ACC112 (cell line): ENCODE results near the gene ZNF140.

Experiments
- H2AFZ ChIP-seq: fragments of 200-600 bp; sonication (generic); one replicate; pipeline ENCODE4 v1.6.0; 2017; ENCODE audit warnings: antibody characterized with exemption, low read length; ENCODE audit not compliant: unreplicated experiment
- H3K27ac ChIP-seq: fragments of 200-600 bp; sonication (generic); 2 replicates; pipeline ENCODE4 v1.5.1; 2014; ENCODE audit warnings: low read depth, mild to moderate bottlenecking, antibody characterized with exemption, low read length, moderate library complexity
- H3K27me3 ChIP-seq: fragments of 200-600 bp; sonication (generic); 2 replicates; pipeline ENCODE4 v1.6.1; 2014; ENCODE audit warnings: mild to moderate bottlenecking, antibody characterized with exemption, low read length, moderate library complexity, mixed read lengths; ENCODE audit not compliant: insufficient read depth
- H3K36me3 ChIP-seq: fragments of 200-600 bp; sonication (generic); 2 replicates; pipeline ENCODE4 v1.6.1; 2016; ENCODE audit warnings: mild to moderate bottlenecking, antibody characterized with exemption, low read length, moderate library complexity, mixed read lengths; ENCODE audit not compliant: insufficient read depth
- H3K4me1 ChIP-seq: fragments of 200-600 bp; sonication (generic); one replicate; pipeline ENCODE4 v1.6.1; 2016; ENCODE audit warnings: low read length, mixed read lengths; ENCODE audit not compliant: insufficient read depth, unreplicated experiment, control insufficient read depth
- H3K4me3 ChIP-seq: fragments of 200-600 bp; sonication (generic); 2 replicates; pipeline ENCODE4 v1.5.1; 2014; ENCODE audit warnings: mild to moderate bottlenecking, low read depth, low read length
- H3K79me2 ChIP-seq: fragments of 200-600 bp; sonication (generic); one replicate; pipeline ENCODE4 v1.6.0; 2016; ENCODE audit warnings: low read length; ENCODE audit not compliant: control insufficient read depth, unreplicated experiment, insufficient read depth

The ZNF140 gene

DNA sequence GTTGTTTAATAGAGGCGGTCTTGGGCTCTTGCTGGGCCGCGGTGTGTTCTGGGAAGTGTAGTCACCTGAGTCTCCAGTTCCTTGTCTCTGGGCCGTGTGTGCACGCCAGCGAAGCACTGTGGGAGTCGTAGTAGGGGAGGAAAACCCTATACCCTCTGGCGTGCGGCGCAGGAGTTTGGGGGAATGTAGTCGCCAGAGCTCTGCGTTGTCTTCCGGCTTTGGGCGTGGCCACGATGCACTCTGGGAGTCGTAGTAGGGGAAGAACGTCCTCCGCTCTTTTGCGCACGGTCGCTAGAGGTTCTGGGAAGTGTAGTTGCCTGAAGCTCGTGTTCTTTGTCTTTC lies 726 bp upstream of the ZNF140 start:
- Histone ChIP-seq H3K27ac (peak overlapping the region; percentile 98), H3K79me2 (peaks cover 25% of the 10 kb centered on the region), H3K36me3 (peaks cover 34% of the 10 kb centered on the region), H3K4me3 (peak overlapping the region; percentile 82), H3K4me1 (peaks cover 5% of the 10 kb centered on the region), H2AFZ (peak overlapping the region; percentile 89), H3K27me3 (no peaks in the 10 kb centered on the region)

DNA sequence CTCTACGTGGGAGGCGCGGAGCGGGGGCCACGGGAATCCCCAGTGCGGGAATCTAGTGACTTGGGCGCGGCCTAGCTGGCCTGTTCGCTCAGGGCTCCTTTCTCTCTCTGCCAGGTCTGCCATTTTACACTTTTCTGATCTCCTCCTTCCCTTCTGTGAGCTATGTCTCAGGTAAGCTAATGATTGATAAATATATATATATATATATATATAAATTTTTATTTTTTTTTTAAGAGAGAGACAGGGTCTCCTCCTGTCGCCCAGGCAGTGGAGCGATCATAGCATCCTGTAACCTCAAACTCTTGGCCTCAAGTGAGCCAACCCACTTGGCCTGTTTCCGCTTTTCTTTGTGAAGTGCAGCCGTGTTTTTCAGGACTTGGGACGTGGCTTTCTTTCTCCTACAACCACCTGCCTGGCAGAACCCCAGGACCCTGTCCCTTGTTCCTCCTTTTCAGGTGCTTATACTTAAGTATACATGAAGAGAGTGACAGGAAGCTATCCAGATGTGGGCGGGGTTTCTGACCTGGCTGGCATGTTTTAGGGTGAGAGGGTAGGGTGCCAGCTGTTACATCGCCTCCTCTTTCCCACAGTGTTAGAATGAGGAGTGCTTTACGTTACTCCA lies 547 bp downstream of the ZNF140 start:
- Histone ChIP-seq H3K4me1 (peaks cover 5% of the 10 kb centered on the region), H3K27me3 (no peaks in the 10 kb centered on the region), H3K27ac (peak overlapping the region; percentile 98), H3K36me3 (peaks cover 46% of the 10 kb centered on the region), H3K4me3 (peak overlapping the region; percentile 82), H2AFZ (peak overlapping the region; percentile 65), H3K79me2 (peaks cover 25% of the 10 kb centered on the region)

DNA sequence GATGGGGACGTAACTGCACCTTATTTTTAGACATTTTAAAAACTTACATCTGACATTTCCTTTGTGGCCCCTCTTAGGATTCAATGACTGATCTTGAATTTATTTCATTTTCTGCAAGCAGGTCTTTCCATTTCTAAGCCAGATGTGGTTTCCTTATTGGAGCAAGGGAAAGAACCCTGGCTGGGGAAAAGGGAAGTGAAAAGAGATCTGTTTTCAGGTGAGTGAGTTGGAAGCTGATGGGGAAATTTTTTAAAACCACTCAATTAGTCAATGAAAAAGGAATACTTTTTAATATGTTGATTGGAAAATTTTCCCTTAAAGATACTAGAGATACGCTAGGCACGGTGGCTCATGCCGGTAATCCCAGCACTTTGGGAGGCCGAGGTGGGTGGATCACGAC lies 2.6 kb downstream of the ZNF140 start:
- H3K4me1 ChIP-seq, result peaks cover 5% of the 10 kb centered on the region
- peaks cover 67% of the 10 kb centered on the region for H3K36me3 ChIP-seq
- H3K79me2 ChIP-seq, result peaks cover 30% of the 10 kb centered on the region
- H2AFZ ChIP-seq, result no peak overlapping the region
- H3K27ac ChIP-seq, result no peak overlapping the region
- H3K27me3 ChIP-seq, result no peaks in the 10 kb centered on the region
- no peak overlapping the region for H3K4me3 ChIP-seq

DNA sequence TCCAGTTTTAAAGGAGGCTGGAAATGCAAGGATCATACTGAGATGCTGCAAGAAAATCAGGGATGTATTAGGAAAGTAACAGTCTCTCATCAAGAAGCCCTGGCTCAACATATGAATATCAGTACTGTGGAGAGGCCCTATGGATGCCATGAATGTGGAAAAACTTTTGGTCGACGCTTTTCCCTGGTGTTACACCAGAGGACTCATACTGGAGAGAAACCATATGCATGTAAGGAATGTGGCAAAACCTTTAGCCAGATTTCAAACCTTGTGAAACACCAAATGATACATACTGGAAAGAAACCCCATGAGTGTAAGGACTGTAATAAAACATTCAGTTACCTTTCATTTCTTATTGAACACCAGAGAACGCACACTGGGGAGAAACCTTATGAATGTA lies 24.9 kb downstream of the ZNF140 start:
- H3K4me1 ChIP-seq, result no peaks in the 10 kb centered on the region
- peaks cover 91% of the 10 kb centered on the region for H3K36me3 ChIP-seq
- no peak overlapping the region for H3K27ac ChIP-seq
- no peaks in the 10 kb centered on the region for H3K27me3 ChIP-seq
- peaks cover 2% of the 10 kb centered on the region for H3K79me2 ChIP-seq
- H3K4me3 ChIP-seq, result no peak overlapping the region
- H2AFZ ChIP-seq, result no peak overlapping the region

DNA sequence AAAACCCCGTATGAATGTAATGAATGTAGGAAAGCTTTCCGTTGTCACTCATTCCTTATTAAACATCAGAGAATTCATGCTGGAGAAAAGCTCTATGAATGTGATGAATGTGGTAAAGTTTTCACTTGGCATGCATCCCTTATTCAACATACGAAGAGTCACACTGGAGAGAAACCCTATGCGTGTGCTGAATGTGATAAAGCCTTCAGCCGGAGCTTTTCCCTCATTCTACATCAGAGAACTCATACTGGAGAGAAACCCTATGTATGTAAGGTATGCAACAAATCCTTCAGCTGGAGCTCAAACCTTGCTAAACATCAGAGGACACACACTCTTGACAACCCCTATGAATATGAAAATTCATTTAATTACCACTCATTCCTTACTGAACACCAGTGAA lies 25.5 kb downstream of the ZNF140 start:
- H3K4me3 ChIP-seq, result no peak overlapping the region
- peaks cover 2% of the 10 kb centered on the region for H3K79me2 ChIP-seq
- no peaks in the 10 kb centered on the region for H3K27me3 ChIP-seq
- no peak overlapping the region for H2AFZ ChIP-seq
- peaks cover 84% of the 10 kb centered on the region for H3K36me3 ChIP-seq
- no peak overlapping the region for H3K27ac ChIP-seq
- no peaks in the 10 kb centered on the region for H3K4me1 ChIP-seq

DNA sequence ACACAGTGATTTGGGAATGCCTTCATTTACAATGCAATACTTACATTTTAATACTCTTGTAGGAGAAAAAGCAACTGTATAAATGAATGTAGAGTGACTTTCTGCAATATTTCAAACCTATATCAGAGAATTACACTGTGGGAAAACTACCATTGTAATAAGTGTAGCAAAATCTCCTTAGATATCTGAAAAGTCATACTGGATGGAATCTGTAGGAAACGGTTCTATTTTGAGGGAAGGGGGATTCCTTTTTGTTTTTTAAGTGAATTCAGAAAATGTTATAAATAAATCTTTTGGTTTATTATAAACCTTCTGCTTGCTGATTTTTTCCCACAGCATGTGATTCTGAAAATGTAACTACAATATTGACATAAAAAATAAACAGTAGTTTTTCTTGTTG lies 26.4 kb downstream of the ZNF140 start:
- Histone ChIP-seq H3K4me1 (no peaks in the 10 kb centered on the region), H3K27ac (no peak overlapping the region), H3K4me3 (no peak overlapping the region), H3K79me2 (no peaks in the 10 kb centered on the region), H2AFZ (no peak overlapping the region), H3K27me3 (no peaks in the 10 kb centered on the region), H3K36me3 (peaks cover 76% of the 10 kb centered on the region)

DNA sequence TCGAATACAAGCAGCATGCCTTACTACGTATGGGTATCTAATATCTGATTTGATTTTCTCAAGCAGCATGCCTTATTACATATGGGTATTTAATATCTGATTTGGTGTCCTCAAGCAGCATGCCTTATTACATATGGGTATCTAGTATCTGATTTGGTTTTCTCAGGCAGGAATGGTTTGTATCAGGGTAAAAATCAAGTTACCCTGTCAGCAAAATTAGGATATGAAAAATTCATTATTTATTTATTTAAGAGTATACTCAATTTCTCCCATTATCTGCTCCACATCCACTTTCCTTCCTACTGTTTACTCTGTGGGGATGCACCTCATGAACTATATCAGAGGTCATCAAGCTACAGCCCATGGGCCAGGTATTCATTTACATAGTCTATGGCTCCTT lies 27.4 kb downstream of the ZNF140 start:
- no peaks in the 10 kb centered on the region for H3K4me1 ChIP-seq
- H3K79me2 ChIP-seq, result no peaks in the 10 kb centered on the region
- H2AFZ ChIP-seq, result no peak overlapping the region
- H3K4me3 ChIP-seq, result no peak overlapping the region
- H3K27ac ChIP-seq, result no peak overlapping the region
- H3K36me3 ChIP-seq, result peaks cover 68% of the 10 kb centered on the region
- no peaks in the 10 kb centered on the region for H3K27me3 ChIP-seq

DNA sequence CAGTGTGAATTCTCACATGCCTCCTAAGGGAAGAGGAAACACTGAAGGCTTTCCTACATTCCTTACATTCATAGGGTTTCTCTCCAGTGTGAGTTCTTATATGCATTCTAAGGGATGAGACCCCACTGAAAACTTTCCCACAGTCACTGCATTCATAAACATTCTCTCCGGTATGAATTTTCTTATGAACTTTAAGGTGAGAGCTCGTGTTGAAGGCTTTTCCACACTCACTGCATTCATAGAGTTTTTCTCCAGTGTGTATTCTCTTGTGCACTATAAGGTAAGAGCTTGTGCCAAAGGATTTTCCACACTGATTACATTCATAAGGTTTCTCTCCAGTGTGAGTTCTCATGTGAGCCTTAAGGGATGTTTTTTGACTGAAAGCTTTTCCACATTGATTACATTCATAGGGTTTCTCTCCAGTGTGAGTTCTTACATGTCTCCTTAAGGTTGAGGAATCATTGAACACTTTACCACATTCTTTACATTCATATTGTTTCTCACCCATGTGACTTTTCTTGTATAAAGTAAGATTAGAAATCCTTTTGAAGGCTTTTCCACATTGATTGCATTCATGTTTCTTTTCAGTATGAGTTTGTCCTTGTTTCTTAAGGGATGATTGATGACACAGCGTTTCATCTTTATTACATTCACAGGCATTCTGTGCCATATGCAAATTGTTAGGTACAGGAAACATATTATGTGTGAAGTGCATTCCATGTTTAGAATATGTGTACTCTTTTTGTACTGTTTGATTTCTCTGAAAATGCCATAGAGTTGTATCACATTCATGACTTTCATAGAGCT lies 39.9 kb downstream of the ZNF140 start:
- peaks cover 5% of the 10 kb centered on the region for H3K79me2 ChIP-seq
- no peaks in the 10 kb centered on the region for H3K27me3 ChIP-seq
- H3K4me1 ChIP-seq, result no peaks in the 10 kb centered on the region
- H3K36me3 ChIP-seq, result peaks cover 85% of the 10 kb centered on the region
- H3K4me3 ChIP-seq, result no peak overlapping the region
- no peak overlapping the region for H2AFZ ChIP-seq
- H3K27ac ChIP-seq, result no peak overlapping the region

DNA sequence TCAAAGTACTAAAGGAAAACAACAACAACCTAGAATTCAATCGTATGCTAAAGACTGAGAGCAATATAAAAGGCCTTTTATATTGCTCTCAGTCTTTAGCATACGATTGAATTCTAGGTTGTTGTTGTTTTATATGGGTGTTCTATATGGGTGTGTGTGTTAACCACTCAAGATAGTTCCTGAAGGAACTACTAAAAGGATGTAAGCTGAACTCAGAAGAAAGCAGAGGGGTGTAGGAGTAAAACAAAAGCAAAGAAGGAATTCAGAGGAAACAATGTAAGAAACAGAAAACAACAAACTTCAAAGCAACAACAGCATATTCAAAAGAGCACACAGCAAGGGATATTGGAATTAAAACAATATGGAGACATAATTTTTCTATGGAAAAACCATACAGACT lies 44.0 kb downstream of the ZNF140 start:
- peaks cover 68% of the 10 kb centered on the region for H3K36me3 ChIP-seq
- no peak overlapping the region for H3K4me3 ChIP-seq
- peaks cover 11% of the 10 kb centered on the region for H3K79me2 ChIP-seq
- H2AFZ ChIP-seq, result no peak overlapping the region
- no peak overlapping the region for H3K27ac ChIP-seq
- no peaks in the 10 kb centered on the region for H3K4me1 ChIP-seq
- no peaks in the 10 kb centered on the region for H3K27me3 ChIP-seq

DNA sequence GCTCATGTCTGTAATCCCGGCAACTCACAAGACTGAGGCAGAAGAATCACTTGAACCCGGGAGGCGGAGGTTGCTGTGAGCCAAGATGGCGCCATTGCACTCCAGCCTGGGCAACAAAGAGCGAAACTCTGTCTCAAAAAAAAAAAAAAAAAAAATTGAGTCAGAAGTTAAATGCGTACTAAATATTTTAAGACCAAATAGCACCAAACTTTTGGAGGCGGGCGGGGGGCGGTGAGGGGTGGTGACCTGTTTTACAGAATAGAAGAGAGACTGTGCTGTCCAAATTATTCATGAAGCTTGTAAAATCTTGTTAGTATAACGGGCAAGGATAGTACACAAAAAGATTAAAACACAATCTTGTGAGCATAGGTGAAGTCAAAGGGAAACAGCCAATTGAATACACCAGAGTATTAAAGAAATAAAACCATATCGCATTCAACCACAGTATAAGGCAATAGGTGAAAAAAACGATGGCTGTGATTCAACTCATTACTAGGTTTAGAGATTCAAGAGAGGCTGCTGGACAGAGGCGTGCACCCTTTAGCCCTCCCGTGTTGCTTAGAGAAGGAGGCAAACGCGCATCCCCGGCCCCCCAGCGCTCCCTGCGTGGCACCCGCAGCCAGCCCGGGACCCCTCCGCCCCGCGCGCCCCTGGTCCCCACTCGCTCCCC lies 48.8 kb downstream of the ZNF140 start:
- peak overlapping the region; percentile 93 for H3K27ac ChIP-seq
- H3K79me2 ChIP-seq, result peaks cover 20% of the 10 kb centered on the region
- H3K36me3 ChIP-seq, result peaks cover 39% of the 10 kb centered on the region
- peak overlapping the region; percentile 95 for H2AFZ ChIP-seq
- peaks cover 4% of the 10 kb centered on the region for H3K4me1 ChIP-seq
- H3K4me3 ChIP-seq, result peak overlapping the region; percentile 97
- H3K27me3 ChIP-seq, result no peaks in the 10 kb centered on the region
